ENCODE results near the gene NAGS.

DNA sequence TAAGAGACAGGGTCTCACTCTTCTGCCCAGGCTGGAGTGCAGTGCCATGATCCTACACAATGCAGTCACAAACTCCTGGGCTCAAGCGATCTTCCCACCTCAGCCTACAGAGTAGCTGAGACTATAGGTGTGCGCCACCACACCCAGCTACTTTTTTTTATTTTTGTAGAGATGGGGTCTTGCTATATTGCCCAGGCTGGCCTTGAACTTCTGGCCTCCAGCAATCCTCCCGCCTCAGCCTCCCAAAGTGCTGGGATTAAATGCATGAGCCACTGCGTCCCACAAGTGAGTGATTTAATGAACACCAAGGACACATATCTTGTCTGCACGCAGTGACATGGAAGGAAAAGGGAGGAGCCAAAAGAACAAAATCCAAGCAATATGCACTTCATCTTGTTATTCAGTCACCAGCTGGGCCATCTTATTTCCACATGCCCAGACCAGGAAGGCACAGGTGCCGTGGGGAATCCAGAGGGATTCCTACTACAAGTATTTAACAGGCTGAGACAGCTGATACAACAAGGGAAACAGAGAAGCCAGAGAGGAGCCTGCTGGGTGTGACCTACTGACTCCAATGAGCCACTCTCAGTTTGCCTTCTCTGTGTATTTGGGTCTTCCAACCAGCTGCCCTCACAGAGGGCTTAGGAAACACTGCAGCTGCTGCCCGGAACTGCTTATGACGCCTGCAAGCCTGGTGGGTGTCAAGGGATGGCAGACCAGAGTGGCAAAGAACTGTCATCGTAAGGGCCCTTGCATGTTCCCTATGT, 45.1 kb downstream of the NAGS start:
- TF ChIP-seq, protein P1, sequence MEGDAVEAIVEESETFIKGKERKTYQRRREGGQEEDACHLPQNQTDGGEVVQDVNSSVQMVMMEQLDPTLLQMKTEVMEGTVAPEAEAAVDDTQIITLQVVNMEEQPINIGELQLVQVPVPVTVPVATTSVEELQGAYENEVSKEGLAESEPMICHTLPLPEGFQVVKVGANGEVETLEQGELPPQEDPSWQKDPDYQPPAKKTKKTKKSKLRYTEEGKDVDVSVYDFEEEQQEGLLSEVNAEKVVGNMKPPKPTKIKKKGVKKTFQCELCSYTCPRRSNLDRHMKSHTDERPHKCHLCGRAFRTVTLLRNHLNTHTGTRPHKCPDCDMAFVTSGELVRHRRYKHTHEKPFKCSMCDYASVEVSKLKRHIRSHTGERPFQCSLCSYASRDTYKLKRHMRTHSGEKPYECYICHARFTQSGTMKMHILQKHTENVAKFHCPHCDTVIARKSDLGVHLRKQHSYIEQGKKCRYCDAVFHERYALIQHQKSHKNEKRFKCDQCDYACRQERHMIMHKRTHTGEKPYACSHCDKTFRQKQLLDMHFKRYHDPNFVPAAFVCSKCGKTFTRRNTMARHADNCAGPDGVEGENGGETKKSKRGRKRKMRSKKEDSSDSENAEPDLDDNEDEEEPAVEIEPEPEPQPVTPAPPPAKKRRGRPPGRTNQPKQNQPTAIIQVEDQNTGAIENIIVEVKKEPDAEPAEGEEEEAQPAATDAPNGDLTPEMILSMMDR (optimal IDR thresholded peaks at IDR 0.05 in 1 of 3, IDR thresholded peaks at IDR 0.05 in 1 of 3, conservative IDR thresholded peaks at IDR 0.05 in 1 of 3; ENCODE audit: extremely low read depth in 1 of 3, insufficient read depth in 2 of 3, low read length in 3 of 3) = no peak
- TF ChIP-seq EZH2 (IDR thresholded peaks at IDR 0.05; ENCODE audit: low read length) = no peak
